Measurements from ENCODE around the gene UGT1A7.
"Not testable (repeated sequence)": the region's sequence is repeated elsewhere in the genome, so short reads cannot be mapped to it uniquely, and the experiment has no call there.

Gene UGT1A7

DNA sequence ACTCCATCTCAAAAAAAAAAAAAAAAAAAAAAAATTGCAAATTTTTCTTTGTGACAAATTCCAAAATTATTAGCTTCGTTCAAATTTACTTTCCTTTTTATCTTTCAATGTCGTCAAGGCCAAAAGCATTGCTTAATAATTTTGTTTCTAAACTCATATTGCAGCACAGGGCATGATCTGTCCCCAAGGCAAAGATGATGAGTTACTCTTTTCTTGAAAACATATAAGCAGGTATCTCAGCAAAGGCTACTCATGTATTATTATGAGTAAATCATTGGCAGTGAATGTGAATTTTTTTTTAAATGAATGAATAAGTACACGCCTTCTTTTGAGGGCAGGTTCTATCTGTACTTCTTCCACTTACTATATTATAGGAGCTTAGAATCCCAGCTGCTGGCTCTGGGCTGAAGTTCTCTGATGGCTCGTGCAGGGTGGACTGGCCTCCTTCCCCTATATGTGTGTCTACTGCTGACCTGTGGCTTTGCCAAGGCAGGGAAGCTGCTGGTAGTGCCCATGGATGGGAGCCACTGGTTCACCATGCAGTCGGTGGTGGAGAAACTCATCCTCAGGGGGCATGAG lies at the start of gene UGT1A7:
UGT1A7 (plus strand) TSS at position 381 of the 579 bp plus-strand sequence; CDS start at position 418, 37 bp downstream.
- H3K4me1 ChIP-seq (ENCODE audit: control insufficient read depth in 1 of 2, insufficient read depth in 2 of 2, low read length in 2 of 2), result no peaks in the 10 kb centered on the region
- H3K9me3 ChIP-seq (ENCODE audit: control insufficient read depth in 1 of 2, low read length in 2 of 2), result no peaks in the 10 kb centered on the region
- H3K36me3 ChIP-seq (ENCODE audit: control insufficient read depth in 1 of 2, insufficient read depth in 2 of 2, low read length in 2 of 2), result no peaks in the 10 kb centered on the region
- no peak within 1 kb of the TSS for H3K27ac ChIP-seq (ENCODE audit: low read depth, low read length)
- no peak within 1 kb of the TSS for H3K4me3 ChIP-seq (ENCODE audit: low read depth in 1 of 2, low read length in 2 of 2)
- H3K9ac ChIP-seq (ENCODE audit: low read depth in 1 of 2, low read length in 2 of 2), result no peak within 1 kb of the TSS
- no peaks in the 10 kb centered on the region for H3K27me3 ChIP-seq (ENCODE audit: control insufficient read depth in 1 of 2, insufficient read depth in 2 of 2, low read length in 2 of 2)

DNA sequence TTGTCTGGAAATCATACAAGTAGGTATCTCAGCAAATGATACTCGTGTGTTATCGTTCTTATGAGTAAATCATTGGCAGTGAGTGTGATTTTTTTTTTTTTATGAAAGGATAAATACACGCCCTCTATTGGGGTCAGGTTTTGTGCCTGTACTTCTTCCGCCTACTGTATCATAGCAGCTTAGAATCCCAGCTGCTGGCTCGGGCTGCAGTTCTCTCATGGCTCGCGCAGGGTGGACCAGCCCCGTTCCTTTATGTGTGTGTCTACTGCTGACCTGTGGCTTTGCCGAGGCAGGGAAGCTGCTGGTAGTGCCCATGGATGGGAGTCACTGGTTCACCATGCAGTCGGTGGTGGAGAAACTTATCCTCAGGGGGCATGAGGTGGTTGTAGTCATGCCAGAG lies 45.4 kb upstream of the UGT1A7 start, which contains the start of gene UGT1A10:
UGT1A10 (plus strand) TSS at position 143 of the 400 bp plus-strand sequence; CDS start at position 218, 75 bp downstream.
- not testable (repeated sequence) for H3K27ac ChIP-seq (ENCODE audit: low read depth, low read length)

DNA sequence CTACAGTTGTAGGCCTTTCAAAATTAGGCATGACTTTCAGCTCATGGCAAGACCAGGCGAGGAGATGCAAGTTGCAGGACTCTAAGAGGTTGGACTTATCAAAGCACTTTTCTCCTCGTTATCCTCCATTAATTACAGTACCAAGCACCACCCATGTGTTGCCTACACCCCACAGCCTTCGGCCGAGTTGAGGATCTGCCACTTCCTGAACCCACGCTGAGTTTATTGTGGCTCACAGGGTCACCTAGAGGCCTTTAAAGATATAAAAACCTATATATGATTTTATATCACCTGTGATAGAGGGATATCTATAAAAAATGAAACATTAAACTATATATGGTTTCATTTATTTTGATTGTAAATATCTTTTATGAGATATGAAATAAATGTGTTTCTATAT lies 42.9 kb upstream of the UGT1A7 start:
- Histone ChIP-seq H3K27ac (ENCODE audit: low read depth, low read length) (no peak overlapping the region), H3K4me3 (ENCODE audit: low read depth in 1 of 2, low read length in 2 of 2) (peak overlapping the region; percentile 43 to 50), H3K9me3 (ENCODE audit: control insufficient read depth in 1 of 2, low read length in 2 of 2) (no peaks in the 10 kb centered on the region), H3K9ac (ENCODE audit: low read depth in 1 of 2, low read length in 2 of 2) (no peak overlapping the region), H3K4me1 (ENCODE audit: control insufficient read depth in 1 of 2, insufficient read depth in 2 of 2, low read length in 2 of 2) (peaks cover 0 to 4% of the 10 kb centered on the region in 2 donors), H3K36me3 (ENCODE audit: control insufficient read depth in 1 of 2, insufficient read depth in 2 of 2, low read length in 2 of 2) (no peaks in the 10 kb centered on the region), H3K27me3 (ENCODE audit: control insufficient read depth in 1 of 2, insufficient read depth in 2 of 2, low read length in 2 of 2) (no peaks in the 10 kb centered on the region)

More for the DNA sequence above, 45.4 kb upstream of the UGT1A7 start, which contains the start of gene UGT1A10:
- Histone ChIP-seq H3K9ac (ENCODE audit: low read depth in 1 of 2, low read length in 2 of 2) (peak within 1 kb of the TSS in 1 of 2 donors; percentile 43), H3K4me3 (ENCODE audit: low read depth in 1 of 2, low read length in 2 of 2) (peak within 1 kb of the TSS; percentile 62 to 68)
- not testable (repeated sequence) for H3K4me1 ChIP-seq (ENCODE audit: control insufficient read depth in 1 of 2, insufficient read depth in 2 of 2, low read length in 2 of 2); H3K9me3 ChIP-seq (ENCODE audit: control insufficient read depth in 1 of 2, low read length in 2 of 2); H3K27me3 ChIP-seq (ENCODE audit: control insufficient read depth in 1 of 2, insufficient read depth in 2 of 2, low read length in 2 of 2); H3K36me3 ChIP-seq (ENCODE audit: control insufficient read depth in 1 of 2, insufficient read depth in 2 of 2, low read length in 2 of 2)

DNA sequence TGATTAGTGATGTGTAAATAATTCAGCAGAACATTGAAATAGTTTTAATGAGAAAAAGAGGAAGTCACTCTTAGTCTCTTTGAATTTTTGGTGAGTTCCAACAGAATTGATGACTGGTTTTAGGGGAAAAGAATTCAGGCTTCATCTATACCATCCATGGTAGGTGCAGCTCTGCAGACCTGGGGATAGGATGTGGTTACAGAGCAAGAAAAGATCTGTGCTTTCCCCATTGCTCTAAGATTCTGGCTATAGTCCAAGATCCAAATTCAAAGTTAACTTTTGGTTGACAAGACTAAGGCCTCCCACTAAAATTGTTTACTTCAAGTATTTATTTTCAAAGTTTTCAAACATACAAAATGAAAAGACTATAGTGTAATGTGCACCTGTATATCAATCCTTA lies 41.8 kb upstream of the UGT1A7 start:
- H3K36me3 ChIP-seq (ENCODE audit: control insufficient read depth in 1 of 2, insufficient read depth in 2 of 2, low read length in 2 of 2), result no peaks in the 10 kb centered on the region
- no peak overlapping the region for H3K9ac ChIP-seq (ENCODE audit: low read depth in 1 of 2, low read length in 2 of 2)
- H3K27ac ChIP-seq (ENCODE audit: low read depth, low read length), result no peak overlapping the region
- peaks cover 0 to 4% of the 10 kb centered on the region in 2 donors for H3K4me1 ChIP-seq (ENCODE audit: control insufficient read depth in 1 of 2, insufficient read depth in 2 of 2, low read length in 2 of 2)
- H3K9me3 ChIP-seq (ENCODE audit: control insufficient read depth in 1 of 2, low read length in 2 of 2), result peaks cover 0 to 1% of the 10 kb centered on the region in 2 donors
- H3K4me3 ChIP-seq (ENCODE audit: low read depth in 1 of 2, low read length in 2 of 2), result peak overlapping the region in 1 of 2 donors; percentile 1
- H3K27me3 ChIP-seq (ENCODE audit: control insufficient read depth in 1 of 2, insufficient read depth in 2 of 2, low read length in 2 of 2), result no peaks in the 10 kb centered on the region

DNA sequence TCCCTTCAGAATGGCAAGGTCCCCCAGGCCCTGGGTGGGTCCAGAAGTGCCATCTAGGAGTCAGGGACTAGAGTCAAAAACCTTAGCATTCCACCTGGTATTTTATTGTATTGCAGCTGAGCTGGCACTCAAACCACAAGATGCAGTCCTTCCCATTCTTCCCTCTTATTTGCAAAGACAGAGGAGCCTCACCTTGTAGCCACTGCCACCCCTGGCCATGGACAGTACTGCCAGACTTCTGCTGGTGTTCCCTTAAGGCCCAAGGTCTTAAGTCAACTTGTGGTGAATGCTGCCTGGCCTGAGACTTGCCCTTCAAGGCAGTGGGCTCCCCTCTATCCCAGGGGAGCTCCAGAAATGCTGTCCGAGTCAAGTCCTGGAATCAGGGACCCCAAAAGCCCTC lies 38.6 kb upstream of the UGT1A7 start:
- Histone ChIP-seq H3K4me1 (ENCODE audit: control insufficient read depth in 1 of 2, insufficient read depth in 2 of 2, low read length in 2 of 2) (peaks cover 0 to 4% of the 10 kb centered on the region in 2 donors), H3K27me3 (ENCODE audit: control insufficient read depth in 1 of 2, insufficient read depth in 2 of 2, low read length in 2 of 2) (no peaks in the 10 kb centered on the region), H3K27ac (ENCODE audit: low read depth, low read length) (no peak overlapping the region), H3K9me3 (ENCODE audit: control insufficient read depth in 1 of 2, low read length in 2 of 2) (peaks cover 13 to 15% of the 10 kb centered on the region in 2 donors), H3K36me3 (ENCODE audit: control insufficient read depth in 1 of 2, insufficient read depth in 2 of 2, low read length in 2 of 2) (no peaks in the 10 kb centered on the region), H3K4me3 (ENCODE audit: low read depth in 1 of 2, low read length in 2 of 2) (no peak overlapping the region), H3K9ac (ENCODE audit: low read depth in 1 of 2, low read length in 2 of 2) (no peak overlapping the region)

DNA sequence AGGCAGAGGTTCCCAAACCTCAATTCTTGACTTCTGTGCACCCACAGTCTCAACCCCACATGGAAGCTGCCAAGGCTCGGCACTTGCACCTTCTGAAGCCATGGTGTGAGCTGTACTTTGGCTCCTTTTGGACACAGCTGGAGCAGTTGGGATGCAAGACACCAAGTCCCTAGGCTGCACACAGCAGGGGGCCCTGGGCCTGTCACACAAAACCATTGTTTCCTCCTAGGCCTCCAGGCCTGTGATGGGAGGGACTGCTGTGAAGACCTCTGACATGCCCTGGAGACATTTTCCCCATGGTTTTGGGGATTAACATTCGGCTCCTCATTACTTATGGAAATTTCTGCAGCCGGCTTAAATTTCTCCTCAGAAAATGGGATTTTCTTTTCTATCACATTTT lies 35.7 kb upstream of the UGT1A7 start:
- H3K9ac ChIP-seq (ENCODE audit: low read depth in 1 of 2, low read length in 2 of 2); H3K4me1 ChIP-seq (ENCODE audit: control insufficient read depth in 1 of 2, insufficient read depth in 2 of 2, low read length in 2 of 2); H3K36me3 ChIP-seq (ENCODE audit: control insufficient read depth in 1 of 2, insufficient read depth in 2 of 2, low read length in 2 of 2); H3K27ac ChIP-seq (ENCODE audit: low read depth, low read length); H3K27me3 ChIP-seq (ENCODE audit: control insufficient read depth in 1 of 2, insufficient read depth in 2 of 2, low read length in 2 of 2); H3K4me3 ChIP-seq (ENCODE audit: low read depth in 1 of 2, low read length in 2 of 2): not testable (repeated sequence)
- peaks cover 13 to 15% of the 10 kb centered on the region in 2 donors for H3K9me3 ChIP-seq (ENCODE audit: control insufficient read depth in 1 of 2, low read length in 2 of 2)

DNA sequence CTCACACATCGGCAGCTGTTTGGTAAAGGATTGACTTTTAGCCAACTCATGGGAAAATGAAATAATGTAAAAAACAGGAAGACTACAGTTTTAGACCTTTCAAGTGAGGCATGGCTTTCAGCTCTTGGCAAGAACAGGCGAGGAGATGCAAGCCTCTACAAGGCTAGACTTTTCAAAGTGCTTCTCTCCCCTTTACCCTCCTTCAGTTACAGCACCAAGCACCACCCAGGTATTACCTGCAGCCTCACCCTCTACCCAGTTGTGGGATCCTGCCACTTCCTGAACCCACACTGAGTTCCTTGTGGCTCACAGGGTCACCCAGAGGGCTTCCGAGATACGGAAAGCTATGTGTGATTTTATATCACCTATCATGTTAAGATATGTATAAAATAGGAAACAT lies 30.7 kb upstream of the UGT1A7 start:
- Histone ChIP-seq H3K36me3 (ENCODE audit: control insufficient read depth in 1 of 2, insufficient read depth in 2 of 2, low read length in 2 of 2) (no peaks in the 10 kb centered on the region), H3K9me3 (ENCODE audit: control insufficient read depth in 1 of 2, low read length in 2 of 2) (peaks cover 5 to 8% of the 10 kb centered on the region in 2 donors), H3K4me1 (ENCODE audit: control insufficient read depth in 1 of 2, insufficient read depth in 2 of 2, low read length in 2 of 2) (peaks cover 0 to 5% of the 10 kb centered on the region in 2 donors), H3K9ac (ENCODE audit: low read depth in 1 of 2, low read length in 2 of 2) (no peak overlapping the region), H3K4me3 (ENCODE audit: low read depth in 1 of 2, low read length in 2 of 2) (no peak overlapping the region), H3K27me3 (ENCODE audit: control insufficient read depth in 1 of 2, insufficient read depth in 2 of 2, low read length in 2 of 2) (no peaks in the 10 kb centered on the region), H3K27ac (ENCODE audit: low read depth, low read length) (no peak overlapping the region)

DNA sequence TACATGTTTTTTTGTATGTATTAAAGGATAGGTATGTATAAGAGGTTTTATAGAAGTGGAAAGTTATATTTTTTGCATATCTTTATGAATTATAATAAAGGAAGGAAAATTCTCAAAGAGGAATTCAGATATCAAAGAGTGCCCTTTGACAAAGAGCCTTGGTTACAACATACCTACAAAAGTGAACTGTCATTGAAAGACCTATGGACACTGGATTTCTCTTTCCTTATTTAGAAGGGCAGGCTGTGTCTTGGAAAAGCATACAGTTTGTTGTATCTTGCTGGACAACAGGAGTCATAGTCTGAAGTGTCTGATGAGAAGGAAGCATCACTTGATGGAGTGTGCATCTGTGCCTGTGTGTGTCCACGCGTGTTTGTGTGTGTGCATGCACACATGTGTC lies 30.3 kb upstream of the UGT1A7 start:
- no peak overlapping the region for H3K27ac ChIP-seq (ENCODE audit: low read depth, low read length)
- H3K27me3 ChIP-seq (ENCODE audit: control insufficient read depth in 1 of 2, insufficient read depth in 2 of 2, low read length in 2 of 2), result no peaks in the 10 kb centered on the region
- H3K9ac ChIP-seq (ENCODE audit: low read depth in 1 of 2, low read length in 2 of 2), result no peak overlapping the region

DNA sequence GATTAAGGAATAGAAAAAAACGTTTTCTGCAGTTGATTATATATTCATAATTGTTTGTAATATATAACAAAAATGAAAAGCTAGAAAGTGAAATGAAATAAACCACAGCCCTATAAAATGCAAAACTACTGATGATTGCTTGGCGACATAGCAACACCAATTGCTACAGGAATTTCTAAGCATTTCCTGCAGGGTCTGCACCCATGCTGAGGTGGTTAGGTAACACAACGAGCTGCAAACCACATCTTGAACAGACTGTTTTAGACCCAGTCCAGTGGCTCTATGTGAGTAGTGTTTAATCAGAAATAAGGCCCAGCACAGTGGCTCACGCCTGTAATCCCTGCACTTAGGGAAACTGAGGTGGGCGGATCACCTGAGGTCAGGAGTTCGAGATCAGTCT lies 27.2 kb upstream of the UGT1A7 start:
- peaks cover 0 to 5% of the 10 kb centered on the region in 2 donors for H3K4me1 ChIP-seq (ENCODE audit: control insufficient read depth in 1 of 2, insufficient read depth in 2 of 2, low read length in 2 of 2)
- H3K36me3 ChIP-seq (ENCODE audit: control insufficient read depth in 1 of 2, insufficient read depth in 2 of 2, low read length in 2 of 2), result no peaks in the 10 kb centered on the region
- no peak overlapping the region for H3K9ac ChIP-seq (ENCODE audit: low read depth in 1 of 2, low read length in 2 of 2)
- H3K4me3 ChIP-seq (ENCODE audit: low read depth in 1 of 2, low read length in 2 of 2), result no peak overlapping the region
- no peaks in the 10 kb centered on the region for H3K9me3 ChIP-seq (ENCODE audit: control insufficient read depth in 1 of 2, low read length in 2 of 2)
- no peak overlapping the region for H3K27ac ChIP-seq (ENCODE audit: low read depth, low read length)
- no peaks in the 10 kb centered on the region for H3K27me3 ChIP-seq (ENCODE audit: control insufficient read depth in 1 of 2, insufficient read depth in 2 of 2, low read length in 2 of 2)

More for the DNA sequence above, 30.3 kb upstream of the UGT1A7 start:
- Histone ChIP-seq H3K4me1 (ENCODE audit: control insufficient read depth in 1 of 2, insufficient read depth in 2 of 2, low read length in 2 of 2) (peaks cover 0 to 5% of the 10 kb centered on the region in 2 donors), H3K4me3 (ENCODE audit: low read depth in 1 of 2, low read length in 2 of 2) (no peak overlapping the region), H3K9me3 (ENCODE audit: control insufficient read depth in 1 of 2, low read length in 2 of 2) (peaks cover 4% of the 10 kb centered on the region in 2 donors), H3K36me3 (ENCODE audit: control insufficient read depth in 1 of 2, insufficient read depth in 2 of 2, low read length in 2 of 2) (no peaks in the 10 kb centered on the region)

DNA sequence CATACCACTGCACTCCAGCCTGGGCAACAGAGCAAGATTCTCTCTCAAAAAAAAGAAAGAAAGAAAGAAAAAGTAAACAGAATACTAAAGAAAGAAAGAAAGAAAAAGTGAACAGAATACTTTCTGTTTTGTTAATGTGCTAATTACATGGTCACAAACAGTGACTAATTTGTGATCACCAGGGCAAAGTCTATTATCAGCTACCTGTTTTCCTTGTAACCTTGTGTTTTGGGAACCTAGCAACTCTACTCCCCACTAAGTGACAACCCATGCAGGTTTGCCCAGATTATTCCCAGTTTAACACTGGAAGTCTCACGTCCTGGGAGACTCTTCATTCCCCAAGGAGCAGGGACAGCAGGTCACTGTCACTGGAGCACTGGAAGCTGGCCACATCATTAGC lies 26.7 kb upstream of the UGT1A7 start:
- Histone ChIP-seq H3K27ac (ENCODE audit: low read depth, low read length) (no peak overlapping the region), H3K27me3 (ENCODE audit: control insufficient read depth in 1 of 2, insufficient read depth in 2 of 2, low read length in 2 of 2) (no peaks in the 10 kb centered on the region), H3K9ac (ENCODE audit: low read depth in 1 of 2, low read length in 2 of 2) (no peak overlapping the region), H3K9me3 (ENCODE audit: control insufficient read depth in 1 of 2, low read length in 2 of 2) (no peaks in the 10 kb centered on the region), H3K4me1 (ENCODE audit: control insufficient read depth in 1 of 2, insufficient read depth in 2 of 2, low read length in 2 of 2) (peaks cover 0 to 5% of the 10 kb centered on the region in 2 donors), H3K4me3 (ENCODE audit: low read depth in 1 of 2, low read length in 2 of 2) (no peak overlapping the region), H3K36me3 (ENCODE audit: control insufficient read depth in 1 of 2, insufficient read depth in 2 of 2, low read length in 2 of 2) (no peaks in the 10 kb centered on the region)

Data from duodenal mucosa (tissue), 2 donors.